ENCODE measurements around the gene CASZ1. TPM values are rescaled to one million over a fixed set of nuclear protein-coding genes. Genes with fewer than 3 reads are reported as not detected.

CASZ1 gene
- total RNA-seq, 4 donors from 2014 or later = 5.2 to 38.5 (median 18.7) TPM

DNA sequence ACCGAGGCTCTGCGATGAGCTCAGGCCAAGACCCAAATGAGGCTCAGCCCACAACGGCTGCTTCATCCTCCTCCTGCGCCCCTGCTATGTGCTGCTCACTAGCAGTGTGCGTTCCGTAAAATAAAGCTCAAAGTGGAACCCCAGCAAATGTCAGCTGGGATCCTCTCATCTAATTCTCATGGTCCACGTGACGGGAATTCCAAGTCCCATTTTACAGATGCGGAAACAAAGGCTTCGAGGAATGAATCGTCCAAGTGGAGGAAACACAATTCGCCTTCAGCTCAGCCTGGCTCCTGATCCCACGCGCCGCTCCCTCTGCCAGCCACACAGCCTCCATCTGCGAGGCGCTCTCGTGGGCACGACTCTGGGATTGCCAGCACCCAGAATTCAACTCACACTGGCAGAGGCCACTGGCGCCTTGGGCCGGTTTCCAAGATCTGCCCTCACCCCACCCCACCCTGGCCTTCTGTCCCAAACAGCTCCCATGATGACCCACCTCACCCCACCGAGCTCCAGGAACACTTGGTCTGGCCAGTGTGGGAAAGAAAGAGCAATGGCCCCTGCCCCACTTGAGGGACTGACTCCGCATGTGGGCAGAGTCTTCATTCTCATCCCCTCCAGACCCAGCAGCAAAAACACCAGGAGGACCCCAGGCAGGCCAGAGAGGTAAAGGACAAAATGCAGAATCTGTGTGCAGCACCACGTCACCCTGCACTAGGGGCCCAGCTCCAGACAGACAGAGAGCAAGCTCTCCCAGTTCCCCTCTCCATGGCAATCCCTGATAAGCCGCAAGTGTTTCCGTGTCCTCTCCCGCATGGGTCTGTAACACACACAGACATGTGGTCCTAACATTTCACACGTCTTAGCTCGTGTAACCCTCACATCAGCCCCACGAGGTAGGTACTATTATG, 10.5 kb downstream of the CASZ1 start:
- H3K27me3 ChIP-seq = no peaks in the 10 kb centered on the region
- peaks cover 4 to 5% of the 10 kb centered on the region in 2 donors for H3K4me1 ChIP-seq
- no peaks in the 10 kb centered on the region for H3K36me3 ChIP-seq
- H3K4me3 ChIP-seq (replicated peaks in 1 of 3) = no peak overlapping the region
- intact Hi-C loops (cut with DNase I) = no loop called here
- WGBS, 2 donors = 90 to 95% methylated on average over 28 to 29 of the region's 30 CpGs
- no peaks in the 10 kb centered on the region for H3K9me3 ChIP-seq
- TF ChIP-seq, protein P1, sequence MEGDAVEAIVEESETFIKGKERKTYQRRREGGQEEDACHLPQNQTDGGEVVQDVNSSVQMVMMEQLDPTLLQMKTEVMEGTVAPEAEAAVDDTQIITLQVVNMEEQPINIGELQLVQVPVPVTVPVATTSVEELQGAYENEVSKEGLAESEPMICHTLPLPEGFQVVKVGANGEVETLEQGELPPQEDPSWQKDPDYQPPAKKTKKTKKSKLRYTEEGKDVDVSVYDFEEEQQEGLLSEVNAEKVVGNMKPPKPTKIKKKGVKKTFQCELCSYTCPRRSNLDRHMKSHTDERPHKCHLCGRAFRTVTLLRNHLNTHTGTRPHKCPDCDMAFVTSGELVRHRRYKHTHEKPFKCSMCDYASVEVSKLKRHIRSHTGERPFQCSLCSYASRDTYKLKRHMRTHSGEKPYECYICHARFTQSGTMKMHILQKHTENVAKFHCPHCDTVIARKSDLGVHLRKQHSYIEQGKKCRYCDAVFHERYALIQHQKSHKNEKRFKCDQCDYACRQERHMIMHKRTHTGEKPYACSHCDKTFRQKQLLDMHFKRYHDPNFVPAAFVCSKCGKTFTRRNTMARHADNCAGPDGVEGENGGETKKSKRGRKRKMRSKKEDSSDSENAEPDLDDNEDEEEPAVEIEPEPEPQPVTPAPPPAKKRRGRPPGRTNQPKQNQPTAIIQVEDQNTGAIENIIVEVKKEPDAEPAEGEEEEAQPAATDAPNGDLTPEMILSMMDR (IDR thresholded peaks at IDR 0.05) = no peak
- no peak for TF ChIP-seq POLR2A (IDR thresholded peaks at IDR 0.05)
- H3K27ac ChIP-seq = no peak overlapping the region
- no peak for DNase-seq

GRCh38 chr1:10784998-10785727, 11.3 kb downstream of the CASZ1 start:
- no peak for DNase-seq
- intact Hi-C loops (cut with DNase I) = no loop called here
- Histone ChIP-seq H3K4me3 (replicated peaks in 1 of 3) (no peak overlapping the region), H3K27ac (no peak overlapping the region), H3K4me1 (peaks cover 4 to 5% of the 10 kb centered on the region in 2 donors), H3K27me3 (no peaks in the 10 kb centered on the region), H3K9me3 (no peaks in the 10 kb centered on the region), H3K36me3 (no peaks in the 10 kb centered on the region)
- WGBS, 2 donors = 82 to 84% methylated on average over 9 to 11 of the region's 11 CpGs
- TF ChIP-seq, protein P1 (IDR thresholded peaks at IDR 0.05) = no peak
- no peak for TF ChIP-seq POLR2A (IDR thresholded peaks at IDR 0.05)

DNA sequence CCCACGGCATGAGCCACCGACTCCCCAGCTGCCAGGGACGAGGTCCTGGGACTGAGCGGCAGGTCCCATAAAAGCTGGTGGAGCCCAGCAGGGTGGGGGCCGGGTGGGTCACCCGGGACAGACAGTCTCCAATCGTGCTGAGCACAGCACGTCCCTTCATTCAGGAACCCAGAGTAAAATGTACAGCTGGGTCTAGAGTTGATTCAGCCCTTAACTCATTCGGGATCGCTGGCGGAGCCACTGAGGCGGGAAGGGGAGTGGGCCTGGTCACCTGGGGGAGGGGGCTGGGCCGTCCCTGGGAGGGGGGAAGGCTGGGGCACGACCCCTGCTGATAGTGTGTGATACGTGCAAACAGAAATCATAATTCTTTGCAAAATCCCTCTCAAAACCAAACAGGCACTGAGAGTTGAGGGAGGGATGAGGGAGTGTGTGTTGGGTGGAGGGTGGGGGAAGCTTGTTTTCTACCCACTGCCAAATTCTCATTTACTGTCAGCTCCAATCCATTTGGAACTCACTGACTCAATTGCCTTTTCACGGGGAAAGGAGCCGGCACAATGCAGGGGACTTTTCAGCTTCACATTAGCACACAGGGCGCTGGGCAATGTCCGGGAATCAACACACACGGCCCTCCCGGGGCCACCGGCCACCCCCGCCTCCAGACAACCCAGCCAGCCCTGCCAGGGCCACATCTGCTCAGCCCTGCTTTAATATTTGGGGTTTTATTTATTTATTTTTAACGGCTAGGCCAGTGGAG, 13.8 kb downstream of the CASZ1 start:
- H3K27ac ChIP-seq = no peak overlapping the region
- no peak overlapping the region for H3K4me3 ChIP-seq (replicated peaks in 1 of 3)
- 71 to 75% methylated on average over 22 to 24 of the region's 24 CpGs for WGBS, 2 donors
- intact Hi-C loops (cut with DNase I) = no loop called here
- TF ChIP-seq POLR2A (IDR thresholded peaks at IDR 0.05) = no peak
- TF ChIP-seq, protein P1 (IDR thresholded peaks at IDR 0.05) = no peak
- no peak for DNase-seq
- no peaks in the 10 kb centered on the region for H3K36me3 ChIP-seq
- no peaks in the 10 kb centered on the region for H3K9me3 ChIP-seq
- no peaks in the 10 kb centered on the region for H3K27me3 ChIP-seq
- H3K4me1 ChIP-seq = peaks cover 3 to 7% of the 10 kb centered on the region in 2 donors

DNA sequence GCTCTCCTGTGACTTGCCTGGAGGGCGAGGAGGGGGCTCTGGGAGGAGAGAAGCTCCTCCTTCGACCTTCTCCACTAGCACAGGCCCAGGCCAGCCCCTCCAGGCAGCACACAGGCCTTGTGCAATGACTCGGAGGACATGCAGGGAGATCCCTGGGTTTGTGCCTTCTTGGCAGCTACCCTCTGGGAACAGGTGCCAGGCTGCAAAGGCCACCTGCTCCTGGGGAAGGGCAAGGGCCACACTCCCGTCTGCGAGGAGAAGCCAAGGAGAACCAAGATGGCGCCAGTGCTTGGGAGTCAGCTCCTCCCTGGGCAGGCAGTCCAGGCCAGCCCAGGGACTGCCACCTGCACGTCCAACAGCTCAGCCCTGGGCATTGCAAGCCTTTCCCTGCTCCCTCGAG, 15.3 kb downstream of the CASZ1 start:
- H3K4me3 ChIP-seq (replicated peaks in 1 of 3) = no peak overlapping the region
- no peaks in the 10 kb centered on the region for H3K27me3 ChIP-seq
- peaks cover 3 to 7% of the 10 kb centered on the region in 2 donors for H3K4me1 ChIP-seq
- intact Hi-C loops (cut with DNase I) = no loop called here
- no peaks in the 10 kb centered on the region for H3K9me3 ChIP-seq
- no peaks in the 10 kb centered on the region for H3K36me3 ChIP-seq
- no peak for TF ChIP-seq POLR2A (IDR thresholded peaks at IDR 0.05)
- TF ChIP-seq, protein P1 (IDR thresholded peaks at IDR 0.05) = no peak
- no peak overlapping the region for H3K27ac ChIP-seq
- 89 to 100% methylated on average over 4 to 7 of the region's 8 CpGs for WGBS, 2 donors
- DNase-seq = no peak

Measured in thyroid gland (tissue), 4 donors.